SIG-M5 treated with dmso at 0.1 percent for 504 hours (cell line): ENCODE data around the gene TMEM234.
A peak's percentile ranks its signal among the peaks of the same experiment; 100 is the strongest.
"Not testable (repeated sequence)": the region's sequence is repeated elsewhere in the genome, so short reads cannot be mapped to it uniquely, and the experiment has no call there.

ENCODE experiments used
- DNase-seq: peaks from one replicate; lab custom pipeline; 2025; ENCODE audit not compliant: unreplicated experiment; lab: John Stamatoyannopoulos, UW

TMEM234 gene

DNA sequence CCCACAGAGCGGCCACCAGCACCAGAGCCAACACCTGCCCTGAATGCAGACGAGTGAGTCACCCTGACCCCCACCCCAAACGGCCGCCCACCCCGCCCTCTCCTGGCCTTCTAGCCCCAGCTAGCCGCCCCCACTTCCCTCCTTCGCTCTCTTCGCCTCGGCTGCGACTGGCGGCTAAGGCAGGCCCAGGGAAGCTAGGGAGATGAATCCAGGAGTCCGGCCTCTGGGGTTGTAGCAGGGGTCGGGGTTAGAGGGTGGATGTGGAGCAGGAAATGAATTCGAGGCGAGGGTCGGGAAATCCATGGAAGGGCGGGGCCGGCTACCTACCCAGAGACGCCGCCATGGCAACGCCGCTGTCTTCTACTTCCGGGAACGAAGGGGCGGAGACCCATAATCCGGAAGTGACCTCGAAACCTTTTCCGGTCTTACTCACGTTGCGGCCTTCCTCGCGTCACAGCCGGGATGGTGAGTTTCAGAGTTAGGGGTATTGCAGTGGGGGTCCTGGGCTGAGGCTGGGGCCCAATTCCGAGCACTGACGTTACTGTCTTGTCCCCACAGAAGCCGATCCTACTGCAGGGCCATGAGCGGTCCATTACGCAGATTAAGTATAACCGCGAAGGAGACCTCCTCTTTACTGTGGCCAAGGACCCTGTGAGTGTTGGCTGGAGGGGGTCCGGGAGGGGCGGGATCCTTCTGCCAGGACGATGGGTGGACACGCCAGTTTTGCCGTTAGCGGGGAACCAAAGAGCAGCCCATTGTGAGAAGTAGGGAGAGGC is at the start of gene TMEM234, which contains the start of gene EIF3I:
Gene TMEM234 (minus strand): TSS at position 374 of the 776 bp plus-strand sequence. CDS start 31 bp downstream, at position 343.
Gene EIF3I (plus strand): TSS at position 428 of the 776 bp plus-strand sequence. CDS start 35 bp downstream, at position 463.
- peak; percentile 87 for DNase-seq

DNA sequence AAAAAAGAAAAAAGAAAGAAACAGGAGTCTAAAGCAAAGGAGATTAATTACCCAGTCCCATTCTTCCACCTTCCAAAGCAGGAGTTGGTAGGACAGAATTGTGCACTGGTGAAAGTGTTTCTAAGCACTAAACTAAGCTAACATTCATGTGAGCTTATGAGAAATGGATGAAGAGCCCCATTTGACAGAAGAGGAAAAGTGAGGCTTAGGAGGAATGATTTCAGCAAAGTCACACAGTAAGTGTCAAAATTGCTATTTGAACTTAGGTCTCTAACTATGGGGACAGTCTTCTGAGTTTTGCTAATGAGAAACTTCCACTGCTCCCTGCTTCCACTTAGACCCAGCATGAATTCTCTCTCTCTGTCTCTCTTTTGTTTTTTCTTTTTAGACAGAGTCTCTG is 47.6 kb upstream of the TMEM234 start:
- DNase-seq: no peak

DNA sequence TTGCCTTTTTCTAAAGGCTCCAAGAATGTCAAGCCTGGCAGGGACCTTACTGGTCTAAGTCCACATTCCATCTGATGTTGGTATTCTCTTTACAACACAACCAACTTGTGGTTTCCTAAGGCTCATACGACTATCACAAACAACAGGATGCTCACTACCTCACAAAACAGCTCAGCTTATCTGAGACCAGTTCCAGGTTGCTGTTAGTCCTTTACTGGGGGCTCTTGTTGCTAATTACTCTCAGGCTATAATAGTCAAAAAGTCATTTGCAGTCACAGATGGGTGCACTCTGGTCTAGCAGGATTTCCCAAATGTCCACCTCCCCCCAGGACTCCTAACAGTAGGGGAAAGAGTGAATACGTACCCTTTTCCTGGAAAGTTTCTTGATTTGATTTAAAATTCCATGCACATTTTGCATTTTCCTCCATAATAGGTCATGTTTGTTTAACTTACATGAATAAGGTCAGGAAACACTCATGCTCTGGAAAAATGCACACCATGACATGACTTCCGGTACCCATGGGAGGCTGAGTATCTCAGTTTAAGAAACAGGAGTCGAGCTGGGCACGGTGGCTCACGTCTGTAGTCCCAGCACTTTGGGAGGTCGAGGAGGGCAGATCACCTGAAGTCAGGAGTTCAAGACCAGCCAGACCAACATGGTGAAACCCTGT is 44.9 kb upstream of the TMEM234 start:
- no peak for DNase-seq

DNA sequence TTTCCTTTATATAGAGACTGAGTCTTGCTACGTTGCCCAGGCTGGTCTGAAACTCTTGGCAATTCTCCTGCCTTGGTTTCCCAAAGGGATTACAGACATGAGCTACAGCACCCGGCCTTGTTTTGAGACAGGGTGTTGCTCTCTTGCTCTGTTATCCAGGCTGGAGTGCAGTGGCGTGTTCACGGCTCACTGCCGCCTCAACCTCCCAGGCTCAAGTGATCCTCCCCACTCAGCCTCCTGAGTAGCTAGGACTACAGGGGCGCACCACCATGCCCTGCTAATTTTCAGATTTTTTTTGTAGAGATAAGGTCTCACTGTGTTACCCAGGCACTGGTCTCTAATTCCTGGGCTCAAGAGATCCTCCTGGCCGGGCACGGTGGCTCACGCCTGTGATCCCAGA is 43.7 kb upstream of the TMEM234 start:
- DNase-seq: no peak

DNA sequence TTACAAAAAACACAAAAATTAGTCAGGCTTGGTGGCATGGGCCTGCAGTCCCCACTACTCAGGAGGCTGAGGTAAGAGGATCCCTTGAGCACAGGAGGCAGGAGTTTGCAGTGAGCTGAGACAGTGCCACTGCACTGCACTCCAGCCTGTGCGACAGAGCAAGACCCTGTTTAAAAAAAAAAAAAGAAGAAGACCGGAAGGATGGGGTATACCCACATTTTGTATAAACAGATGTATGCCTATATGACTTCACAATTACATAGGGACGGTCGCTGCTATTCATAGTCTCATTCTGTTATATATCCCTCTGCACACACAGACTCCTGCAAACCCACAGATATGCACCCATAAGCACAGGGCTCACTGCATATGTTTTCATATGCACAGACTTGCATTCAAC is 41.6 kb upstream of the TMEM234 start:
- DNase-seq: no peak

DNA sequence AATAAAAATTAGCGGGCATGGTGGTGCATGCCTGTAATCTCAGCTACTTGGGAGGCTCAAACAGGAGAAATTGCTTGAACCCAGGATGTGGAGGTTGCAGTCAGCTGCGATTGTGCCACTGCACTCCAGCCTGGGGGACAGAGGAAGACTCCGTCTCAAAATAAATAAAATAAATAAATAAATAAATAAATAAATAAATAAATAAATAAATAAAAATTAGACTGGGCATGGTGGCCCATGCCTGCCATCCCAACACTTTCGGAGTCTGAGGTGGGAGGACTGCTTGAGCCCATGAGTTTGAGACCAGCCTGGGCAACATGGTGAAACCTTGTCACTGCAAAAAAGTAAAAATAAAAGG is 41.1 kb upstream of the TMEM234 start:
- not testable (repeated sequence) for DNase-seq

DNA sequence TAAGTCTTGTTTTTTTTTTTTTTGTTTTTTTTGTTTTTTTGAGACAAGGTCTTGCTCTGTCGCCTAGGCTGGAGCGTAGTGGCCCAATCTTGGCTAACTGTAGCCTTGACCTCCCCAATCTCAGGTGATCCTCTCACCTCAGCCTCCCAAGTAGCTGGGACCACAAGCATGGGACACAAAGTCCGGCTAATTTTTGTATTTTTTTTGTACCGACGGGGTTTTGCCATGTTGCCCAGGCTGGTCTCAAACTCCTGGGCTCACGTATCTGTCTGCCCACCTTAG is 35.0 kb upstream of the TMEM234 start:
- DNase-seq: no peak

DNA sequence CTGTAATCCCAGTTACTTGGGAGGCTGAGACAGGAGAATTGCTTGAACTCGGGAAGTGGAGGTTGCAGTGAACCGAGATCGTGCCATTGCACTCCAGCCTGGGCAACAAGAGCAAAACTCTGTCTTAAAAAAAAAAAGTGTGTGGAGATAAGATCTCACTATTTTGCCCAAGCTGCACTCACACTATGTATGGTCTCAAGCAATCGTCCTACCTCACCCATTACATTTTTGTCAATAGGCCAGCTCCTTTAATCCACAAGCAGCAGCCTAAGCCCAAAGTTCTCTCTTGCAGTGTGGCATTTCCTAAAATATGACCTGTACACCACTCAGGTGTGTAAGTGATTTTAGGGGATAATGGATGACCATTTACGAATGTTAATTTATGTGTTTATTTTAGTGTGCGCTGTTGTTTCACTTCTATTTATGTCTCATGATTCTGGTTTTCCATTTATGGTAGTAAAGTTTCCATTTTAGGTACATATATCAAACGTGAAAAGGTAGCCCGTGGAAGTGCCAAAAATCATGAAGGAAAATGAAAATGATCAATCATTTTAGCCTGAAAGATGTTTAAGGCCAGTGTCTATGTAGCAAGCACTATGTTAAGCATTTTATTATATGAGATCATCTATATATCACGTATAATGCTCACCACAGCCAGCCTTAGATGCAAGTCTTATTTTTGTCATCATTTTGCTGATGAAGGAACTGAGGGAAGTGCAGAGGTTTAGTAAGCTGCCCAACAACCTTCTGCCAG is 34.5 kb upstream of the TMEM234 start:
- no peak for DNase-seq

DNA sequence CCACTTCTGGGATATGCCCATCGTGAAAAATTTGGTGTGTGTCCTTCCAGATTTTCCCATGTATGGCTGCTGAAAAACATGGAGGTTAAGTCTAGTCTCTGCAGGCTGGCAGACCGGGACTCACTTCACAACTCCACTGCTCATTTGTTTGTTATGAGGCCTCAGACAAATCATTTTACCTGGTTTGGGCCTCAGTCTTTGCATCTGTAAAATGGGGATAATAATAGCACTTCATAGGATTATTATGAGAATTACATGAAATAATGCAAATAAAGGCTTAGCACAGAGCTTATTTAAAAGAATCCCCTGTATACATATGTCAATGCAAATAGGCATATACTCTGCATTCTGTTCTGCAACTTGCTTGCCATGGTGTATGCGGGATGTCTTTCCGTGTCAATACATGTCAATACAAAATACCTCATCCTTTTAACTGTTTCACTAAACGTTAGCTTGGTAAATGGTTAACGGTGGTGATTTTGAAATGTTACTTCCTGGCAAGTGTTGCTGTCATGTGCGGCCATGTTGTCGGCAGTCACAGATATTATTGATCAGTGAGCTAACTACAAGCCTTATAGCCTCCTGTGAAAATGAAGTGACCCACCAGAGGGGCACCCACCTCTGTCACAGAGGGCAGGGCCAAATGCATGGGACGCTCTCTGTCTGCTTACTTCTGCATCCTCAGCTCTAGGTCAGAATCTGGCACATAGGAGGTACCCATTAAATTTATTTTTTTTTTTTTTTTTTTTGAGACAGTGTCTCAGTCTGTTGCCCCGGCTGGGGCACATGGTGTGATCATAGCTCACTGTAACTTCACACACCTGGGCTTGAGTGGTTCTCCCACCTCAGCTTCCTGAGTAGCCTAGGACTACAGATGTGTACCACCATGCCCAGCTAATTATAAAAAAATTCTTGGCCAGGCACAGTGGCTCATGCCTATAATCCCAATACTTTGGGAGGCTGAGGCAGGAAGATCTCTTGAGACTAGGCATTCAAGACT is 33.2 kb upstream of the TMEM234 start:
- DNase-seq: no peak

DNA sequence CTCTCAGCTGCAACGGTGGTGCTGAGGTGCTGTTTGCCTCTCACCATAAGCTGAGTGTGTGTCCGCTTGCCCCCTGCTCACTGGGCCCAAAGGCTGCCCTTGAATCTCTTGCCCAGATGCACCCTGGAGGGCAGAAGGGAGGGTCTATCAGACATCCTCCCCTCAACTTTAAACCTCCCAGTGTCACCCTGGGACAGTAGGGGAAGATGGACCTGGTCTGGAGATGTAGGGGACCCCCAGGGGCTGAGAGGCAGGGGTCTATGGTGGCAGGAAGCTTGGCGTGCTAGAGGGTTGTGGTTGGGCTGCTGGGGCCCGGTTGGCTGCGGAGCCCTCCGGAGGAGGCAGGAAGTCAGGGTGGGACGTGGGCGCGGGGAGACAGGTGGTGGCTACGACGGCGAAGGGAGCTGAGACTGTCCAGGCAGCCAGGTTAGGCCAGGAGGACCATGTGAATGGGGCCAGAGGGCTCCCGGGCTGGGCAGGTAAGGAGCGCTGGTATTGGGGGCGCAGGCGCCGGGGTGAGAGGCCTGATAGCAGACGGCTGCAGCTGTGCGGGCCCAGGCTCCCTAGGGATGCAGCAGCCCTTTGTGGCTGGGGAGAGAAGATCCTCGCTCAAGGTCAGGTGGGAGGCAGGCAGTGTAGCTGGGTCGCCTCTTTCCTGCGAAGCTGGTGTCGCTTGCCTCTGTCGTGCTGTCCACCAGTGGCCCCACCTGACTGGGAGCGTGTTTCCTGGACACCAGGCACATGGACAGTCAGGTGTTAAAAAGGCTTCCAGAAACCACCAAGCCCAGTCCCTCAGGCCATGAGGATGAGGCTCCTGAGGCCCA is 29.0 kb upstream of the TMEM234 start, which contains the start of gene LCK:
Gene LCK (plus strand): TSS at position 373 of the 824 bp plus-strand sequence. CDS start 23,065 bp downstream, outside the sequence.
- no peak for DNase-seq

DNA sequence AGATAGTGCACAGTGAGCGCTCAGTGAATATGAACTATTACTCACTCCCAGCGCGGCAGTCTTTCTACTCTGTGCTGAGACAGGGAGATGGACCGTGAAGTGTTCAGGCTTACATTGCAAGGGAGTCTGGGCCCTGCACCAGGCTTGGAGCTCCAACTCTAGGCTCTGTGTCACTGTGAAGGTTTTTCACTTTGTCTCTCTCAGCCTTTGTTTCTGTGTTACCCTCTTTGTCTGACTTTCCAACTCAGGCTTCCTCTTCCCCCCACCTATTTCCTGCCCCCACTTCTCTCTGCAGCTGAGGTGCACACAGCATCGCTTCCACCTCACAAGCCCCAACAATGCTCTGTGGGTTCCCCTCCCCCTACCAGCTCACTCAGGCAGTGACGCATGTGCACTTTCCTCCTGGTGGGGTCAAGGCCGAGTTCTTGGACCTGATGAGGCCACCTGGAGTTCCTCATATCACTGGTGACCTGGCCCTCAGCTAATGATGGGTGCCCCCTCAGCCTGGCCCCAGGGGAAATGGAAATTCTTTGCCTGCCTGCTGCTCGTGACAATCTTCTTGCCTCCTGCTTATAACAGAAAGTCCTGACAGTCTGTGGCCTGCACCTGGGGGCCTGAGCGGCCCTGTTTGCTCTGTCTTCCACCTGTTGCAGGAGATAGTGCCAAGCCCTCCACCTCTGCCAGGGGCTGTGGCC is 27.8 kb upstream of the TMEM234 start:
- no peak for DNase-seq

DNA sequence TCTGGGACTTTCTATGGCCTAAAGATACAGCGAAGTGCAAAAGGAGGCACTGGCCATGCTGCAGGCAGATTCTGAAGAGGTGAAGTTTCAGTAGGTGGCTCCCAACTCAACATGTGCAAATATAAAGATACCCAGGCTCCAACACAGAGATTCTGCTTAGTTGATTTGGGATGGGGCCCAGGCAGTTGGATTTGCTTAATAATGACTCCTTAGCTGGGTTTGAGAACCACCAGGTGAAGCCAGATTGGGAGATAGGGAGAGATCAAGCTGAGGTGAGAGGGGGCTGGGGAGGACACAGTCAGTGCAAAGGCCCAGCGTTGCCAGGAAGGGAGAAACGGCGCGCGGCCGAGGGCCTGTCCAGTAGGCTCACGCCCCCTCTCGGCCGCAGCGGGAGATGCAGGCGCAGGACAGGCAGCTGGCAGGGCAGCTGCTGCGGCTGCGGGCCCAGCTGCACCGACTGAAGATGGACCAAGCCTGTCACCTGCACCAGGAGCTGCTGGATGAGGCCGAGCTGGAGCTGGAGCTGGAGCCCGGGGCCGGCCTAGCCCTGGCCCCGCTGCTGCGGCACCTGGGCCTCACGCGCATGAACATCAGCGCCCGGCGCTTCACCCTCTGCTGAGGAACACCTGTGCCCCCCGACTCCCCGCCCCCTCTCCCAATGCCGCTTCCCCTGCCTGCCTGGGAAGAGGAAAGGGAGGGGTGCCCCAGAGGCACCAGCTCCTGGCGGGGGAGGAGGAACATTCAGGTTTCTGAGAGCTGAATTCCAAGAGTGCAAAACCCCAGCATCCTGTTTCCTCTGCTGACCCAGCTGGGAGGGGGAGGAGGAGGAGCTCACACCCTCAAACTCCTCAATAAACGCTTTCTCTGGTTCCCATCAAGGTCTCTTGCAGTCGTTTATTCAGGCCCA is 26.1 kb upstream of the TMEM234 start:
- no peak for DNase-seq

DNA sequence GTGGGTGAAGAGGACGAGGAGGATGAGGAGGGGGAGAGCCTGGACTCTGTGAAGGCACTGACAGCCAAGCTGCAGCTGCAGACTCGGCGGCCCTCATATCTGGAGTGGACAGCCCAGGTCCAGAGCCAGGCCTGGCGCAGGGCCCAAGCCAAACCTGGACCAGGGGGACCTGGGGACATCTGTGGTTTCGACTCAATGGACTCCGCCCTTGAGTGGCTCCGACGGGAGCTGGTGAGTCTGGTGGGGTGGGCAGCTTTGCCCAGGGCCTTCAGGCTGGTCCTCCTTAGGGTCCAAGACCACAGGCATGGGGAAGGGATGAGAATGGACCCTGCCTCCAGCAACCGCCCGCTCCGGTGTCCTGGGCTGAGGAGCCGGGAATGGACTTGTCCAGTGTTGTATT is 25.3 kb upstream of the TMEM234 start:
- no peak for DNase-seq

DNA sequence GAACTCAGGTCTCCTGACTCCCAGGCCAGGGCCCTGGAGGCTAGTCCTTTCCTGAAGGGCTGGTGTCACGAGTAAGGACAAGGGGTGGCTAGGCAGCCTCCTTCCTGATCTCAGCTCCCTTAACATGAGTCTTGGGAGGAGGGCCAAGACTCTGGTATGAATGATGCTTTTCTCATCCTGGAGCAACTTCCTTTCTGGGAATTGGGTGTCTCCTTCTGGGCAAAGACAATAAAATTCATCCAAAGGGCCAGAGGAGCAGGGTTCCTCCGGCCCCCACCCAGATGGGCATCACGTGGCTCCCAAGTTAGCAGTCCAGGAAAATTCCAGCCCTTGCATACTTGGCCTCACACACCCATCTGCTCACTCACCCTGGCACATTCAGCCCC is 24.7 kb upstream of the TMEM234 start, which contains the start of gene FAM167B:
Gene FAM167B (plus strand): TSS at position 335 of the 386 bp plus-strand sequence. CDS start 200 bp downstream, outside the sequence.
- DNase-seq: no peak

DNA sequence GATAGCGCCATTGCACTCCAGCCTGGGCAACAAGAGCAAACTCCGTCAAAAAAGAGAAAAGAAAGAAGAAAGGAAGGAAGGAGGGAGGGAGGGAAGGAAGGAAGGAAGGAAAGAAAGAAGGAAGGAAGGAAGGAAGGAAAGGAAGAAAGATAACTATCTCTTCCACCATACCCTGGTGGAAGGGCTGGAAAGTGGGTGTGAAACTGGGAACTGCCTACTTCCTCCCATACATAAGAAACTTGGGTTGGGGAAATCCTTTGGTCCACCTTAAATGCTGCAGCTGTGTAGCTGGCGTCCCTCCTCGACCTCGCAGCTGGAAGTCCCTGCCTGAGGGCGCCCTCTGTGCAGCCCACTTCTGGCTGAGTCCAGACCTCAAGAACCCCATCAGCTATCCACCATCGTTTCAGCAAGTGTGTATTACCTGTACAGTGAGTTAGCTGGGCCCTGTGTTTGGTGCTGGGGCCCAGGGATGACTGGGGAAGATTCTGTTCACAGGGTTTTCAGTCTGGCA is 20.2 kb upstream of the TMEM234 start:
- no peak for DNase-seq

DNA sequence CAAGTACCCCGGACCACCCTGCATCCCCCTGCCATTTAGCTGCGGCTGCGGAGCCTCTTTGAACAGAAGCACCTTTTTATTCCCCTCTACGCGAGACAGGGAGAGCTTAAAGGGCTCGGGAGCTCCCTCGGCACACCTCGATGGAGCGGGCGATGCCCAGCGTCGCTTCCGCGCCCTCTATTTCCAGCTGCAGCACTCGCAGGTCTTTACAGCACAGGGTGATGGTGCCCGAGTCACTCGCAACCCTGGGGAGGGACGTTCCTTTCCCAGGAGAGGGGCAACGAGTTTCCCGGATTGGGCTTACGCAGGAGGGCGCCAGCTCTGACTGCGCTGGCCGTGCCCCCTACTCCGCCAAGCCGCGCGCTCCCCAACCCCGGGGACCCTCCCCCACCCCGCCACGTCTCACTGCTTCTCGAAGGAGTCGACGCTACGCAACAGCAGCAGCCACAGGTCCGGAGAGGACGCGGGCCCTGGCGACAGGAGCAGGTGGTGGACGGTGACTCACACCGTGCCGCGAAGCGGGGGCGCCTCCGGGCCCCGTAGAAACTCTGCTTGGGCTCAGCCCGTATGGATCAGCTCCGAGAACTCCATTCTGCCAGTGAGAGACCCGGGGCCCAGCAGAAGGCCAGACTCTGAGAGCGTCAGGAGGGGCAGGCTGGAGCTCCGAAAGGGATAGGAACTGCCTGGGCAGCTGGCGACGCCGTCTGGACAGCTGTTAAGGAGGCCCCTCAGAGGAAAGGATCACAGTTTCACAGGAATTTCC is 19.0 kb upstream of the TMEM234 start:
- no peak for DNase-seq
